ENCODE measurements around the gene MFF.
A peak's percentile ranks its signal among the peaks of the same experiment; 100 is the strongest.

Gene MFF

DNA sequence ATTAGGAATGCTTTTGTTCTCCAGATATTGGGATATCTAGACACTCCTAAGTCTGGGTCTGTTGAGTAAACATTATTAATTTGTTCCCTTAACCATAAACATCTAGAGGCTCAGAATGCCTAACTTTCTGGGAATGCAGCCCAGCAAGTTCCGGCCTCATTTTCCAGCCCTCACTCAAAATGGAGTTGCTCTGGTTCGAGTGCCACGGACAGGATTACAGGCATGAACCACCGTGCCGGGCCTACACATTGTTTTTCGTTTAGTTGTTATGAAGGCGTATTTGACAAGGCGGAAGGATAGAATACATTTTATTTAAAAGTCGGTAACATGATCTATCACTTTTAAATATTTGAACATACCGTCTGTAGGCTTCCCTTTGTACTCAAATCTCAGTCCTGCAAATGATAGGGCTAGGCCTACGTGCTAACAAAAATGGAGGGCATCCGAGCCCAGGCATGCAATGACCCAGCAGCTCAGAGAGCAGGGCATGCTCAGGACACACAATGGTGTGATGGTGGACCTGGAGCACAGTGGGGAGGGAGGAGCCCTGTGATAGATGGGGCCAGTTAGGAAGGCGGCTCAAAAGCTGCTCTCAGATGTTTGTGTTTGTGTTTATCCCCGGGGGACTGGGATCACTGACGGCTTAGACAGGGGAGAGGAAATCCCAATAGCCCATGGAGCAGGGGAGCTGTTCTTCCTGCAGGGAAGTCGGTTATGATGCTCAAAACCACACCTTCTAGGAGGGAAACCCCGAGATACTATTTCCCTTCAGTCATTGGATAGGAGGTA lies 65.6 kb downstream of the MFF start:
- in situ Hi-C loops (cut with MboI; ENCODE audit: low sequenced_read_pairs), result no loop called here

DNA sequence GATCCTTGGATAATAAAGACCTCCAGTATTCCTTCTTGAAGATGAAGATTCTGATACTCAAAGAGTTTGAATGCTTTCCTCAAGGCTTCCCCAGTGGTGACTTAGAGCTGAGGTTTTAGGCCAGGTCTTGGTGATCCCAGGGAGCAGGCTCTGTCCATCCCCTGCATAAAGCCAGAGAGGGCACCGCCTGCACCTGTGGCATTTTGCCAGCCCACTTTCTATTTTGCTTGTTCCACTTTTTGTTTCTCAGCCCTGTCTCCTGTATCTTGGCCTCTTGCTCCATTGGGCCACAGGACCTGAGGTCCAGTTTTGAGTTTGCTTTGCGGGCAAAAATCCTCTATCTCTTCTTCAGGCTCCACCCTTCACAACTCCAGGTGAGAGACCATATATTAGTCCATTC lies 69.3 kb downstream of the MFF start:
- no peaks in the 10 kb centered on the region for H3K9me3 ChIP-seq
- H3K27me3 ChIP-seq (ENCODE audit: low read depth), result no peaks in the 10 kb centered on the region
- in situ Hi-C loops (cut with MboI; ENCODE audit: low sequenced_read_pairs), result no loop called here
- no peak overlapping the region for H3K4me3 ChIP-seq
- DNase-seq (ENCODE audit: low spot score in 2 of 2), result no peak
- H3K36me3 ChIP-seq (replicated peaks), result no peaks in the 10 kb centered on the region
- no peaks in the 10 kb centered on the region for H3K4me1 ChIP-seq

More for the DNA sequence above, 65.6 kb downstream of the MFF start:
- no peaks in the 10 kb centered on the region for H3K9me3 ChIP-seq
- no peaks in the 10 kb centered on the region for H3K27me3 ChIP-seq (ENCODE audit: low read depth)
- H3K36me3 ChIP-seq (replicated peaks), result no peaks in the 10 kb centered on the region
- no peak overlapping the region for H3K4me3 ChIP-seq
- no peak for DNase-seq (ENCODE audit: low spot score in 2 of 2)
- H3K4me1 ChIP-seq, result no peaks in the 10 kb centered on the region

DNA sequence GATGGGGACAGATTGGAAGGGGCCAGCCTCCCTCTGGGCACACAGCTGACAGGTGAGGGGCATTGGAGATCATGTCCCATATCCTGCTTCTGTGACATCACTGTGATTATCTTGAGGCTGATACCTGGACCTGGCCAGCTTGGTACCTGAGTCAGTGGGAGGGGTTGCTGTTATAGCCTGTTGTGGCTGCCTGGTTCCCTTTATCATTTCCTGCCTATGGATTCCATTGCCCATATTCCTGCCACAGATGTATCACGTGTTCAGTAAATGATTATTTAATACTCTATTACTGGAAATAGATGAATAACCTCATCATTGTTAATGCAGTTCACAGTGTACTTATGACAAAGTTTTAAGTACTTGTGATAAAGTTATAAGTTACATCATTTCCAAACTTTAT lies 70.5 kb downstream of the MFF start:
- in situ Hi-C loops (cut with MboI; ENCODE audit: low sequenced_read_pairs), result no loop called here
- DNase-seq (ENCODE audit: low spot score in 2 of 2), result no peak

DNA sequence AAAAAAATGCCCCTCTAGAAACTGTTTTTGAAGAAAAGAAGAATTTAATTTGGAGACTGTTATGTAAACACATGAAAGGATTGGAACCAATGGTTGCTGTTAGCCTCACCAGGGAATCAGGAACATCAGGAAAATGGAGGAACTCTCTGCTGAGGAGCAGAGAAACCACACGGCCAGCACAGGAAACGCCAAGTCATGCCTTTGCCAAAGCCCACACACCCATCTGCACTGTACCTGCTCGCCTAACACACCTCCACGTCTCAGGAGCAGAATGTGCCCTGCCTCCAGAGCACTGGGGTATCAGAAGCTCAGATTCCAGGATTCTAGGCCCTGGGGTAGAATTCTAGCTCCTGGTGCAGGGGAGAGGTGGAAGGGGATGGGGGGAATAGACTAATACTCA lies 72.5 kb downstream of the MFF start:
- H3K4me3 ChIP-seq, result no peak overlapping the region
- in situ Hi-C loops (cut with MboI; ENCODE audit: low sequenced_read_pairs), result no loop called here
- no peaks in the 10 kb centered on the region for H3K27me3 ChIP-seq (ENCODE audit: low read depth)
- no peaks in the 10 kb centered on the region for H3K9me3 ChIP-seq
- no peak for DNase-seq (ENCODE audit: low spot score in 2 of 2)
- H3K36me3 ChIP-seq (replicated peaks), result no peaks in the 10 kb centered on the region
- H3K4me1 ChIP-seq, result no peaks in the 10 kb centered on the region

More for the DNA sequence above, 70.5 kb downstream of the MFF start:
- no peaks in the 10 kb centered on the region for H3K27me3 ChIP-seq (ENCODE audit: low read depth)
- no peak overlapping the region for H3K4me3 ChIP-seq
- H3K4me1 ChIP-seq, result no peaks in the 10 kb centered on the region
- no peaks in the 10 kb centered on the region for H3K36me3 ChIP-seq (replicated peaks)
- H3K9me3 ChIP-seq, result no peaks in the 10 kb centered on the region

- no peaks in the 10 kb centered on the region for H3K36me3 ChIP-seq (replicated peaks)
- in situ Hi-C loops (cut with MboI; ENCODE audit: low sequenced_read_pairs), result no loop called here
Measured at GRCh38 chr2:227398684-227399670, 73.9 kb downstream of the MFF start.

GRCh38 chr2:227401550-227401949 lies 76.5 kb downstream of the MFF start:
- DNase-seq (ENCODE audit: low spot score in 2 of 2), result no peak
- H3K4me3 ChIP-seq, result no peak overlapping the region
- peaks cover 3% of the 10 kb centered on the region for H3K4me1 ChIP-seq
- no peaks in the 10 kb centered on the region for H3K9me3 ChIP-seq
- H3K36me3 ChIP-seq (replicated peaks), result no peaks in the 10 kb centered on the region
- H3K27me3 ChIP-seq (ENCODE audit: low read depth), result no peaks in the 10 kb centered on the region
- in situ Hi-C loops (cut with MboI; ENCODE audit: low sequenced_read_pairs), result loop anchor here (10.0 kb wide), 1 partner anchor 473 kb away; the partner anchor contains the start of gene DAW1

More at GRCh38 chr2:227398684-227399670, 73.9 kb downstream of the MFF start:
- no peak overlapping the region for H3K4me3 ChIP-seq
- no peaks in the 10 kb centered on the region for H3K4me1 ChIP-seq
- no peaks in the 10 kb centered on the region for H3K9me3 ChIP-seq
- DNase-seq (ENCODE audit: low spot score in 2 of 2), result no peak
- H3K27me3 ChIP-seq (ENCODE audit: low read depth), result no peaks in the 10 kb centered on the region

DNA sequence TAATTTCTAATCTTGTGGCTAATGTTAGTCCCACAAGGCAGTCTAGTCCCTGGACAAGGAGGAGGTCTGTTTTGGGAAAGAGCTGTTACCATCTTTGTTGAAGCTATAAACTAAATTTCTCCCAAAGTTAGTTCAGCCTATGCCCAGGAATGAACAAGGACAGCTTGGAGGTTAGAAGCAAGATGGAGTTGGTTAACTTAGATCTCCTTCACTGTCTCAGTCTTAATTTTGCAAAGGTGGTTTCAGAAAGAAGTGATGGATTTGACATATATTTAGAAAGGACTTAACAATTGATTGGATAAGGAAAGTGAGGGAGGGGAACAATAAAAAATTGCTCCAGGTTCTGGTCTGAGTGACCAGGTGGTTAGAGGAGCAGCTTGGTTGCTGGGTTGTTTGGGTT lies 77.3 kb downstream of the MFF start:
- Histone ChIP-seq H3K9me3 (no peaks in the 10 kb centered on the region), H3K27me3 (ENCODE audit: low read depth) (no peaks in the 10 kb centered on the region), H3K4me3 (no peak overlapping the region), H3K36me3 (replicated peaks) (no peaks in the 10 kb centered on the region), H3K4me1 (peaks cover 5% of the 10 kb centered on the region)
- in situ Hi-C loops (cut with MboI; ENCODE audit: low sequenced_read_pairs), result loop anchor here (10.0 kb wide), 1 partner anchor 472 kb away; the partner anchor contains the start of gene DAW1
- no peak for DNase-seq (ENCODE audit: low spot score in 2 of 2)

DNA sequence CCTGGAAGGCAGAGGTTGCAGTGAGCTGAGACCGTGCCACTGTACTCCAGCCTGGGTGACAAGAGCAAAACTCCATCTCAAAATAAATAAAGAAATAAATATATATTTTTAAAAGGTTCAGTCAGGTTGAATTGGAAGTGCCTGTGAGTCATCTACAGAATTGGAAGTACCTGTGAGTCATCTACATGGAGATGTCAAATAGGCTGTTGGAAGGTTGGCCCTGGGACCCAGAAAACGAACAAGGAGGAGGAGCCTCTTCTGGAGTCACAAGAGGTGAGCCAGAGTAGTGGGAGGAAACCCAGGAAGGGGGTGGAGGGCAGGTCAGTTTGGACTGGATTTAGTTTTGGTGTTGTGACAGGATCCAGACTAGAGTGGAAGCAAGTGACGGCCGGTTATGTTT lies 77.9 kb downstream of the MFF start:
- in situ Hi-C loops (cut with MboI; ENCODE audit: low sequenced_read_pairs), result loop anchor here (10.0 kb wide), 1 partner anchor 472 kb away; the partner anchor contains the start of gene DAW1
- no peak for DNase-seq (ENCODE audit: low spot score in 2 of 2)
- no peaks in the 10 kb centered on the region for H3K27me3 ChIP-seq (ENCODE audit: low read depth)

DNA sequence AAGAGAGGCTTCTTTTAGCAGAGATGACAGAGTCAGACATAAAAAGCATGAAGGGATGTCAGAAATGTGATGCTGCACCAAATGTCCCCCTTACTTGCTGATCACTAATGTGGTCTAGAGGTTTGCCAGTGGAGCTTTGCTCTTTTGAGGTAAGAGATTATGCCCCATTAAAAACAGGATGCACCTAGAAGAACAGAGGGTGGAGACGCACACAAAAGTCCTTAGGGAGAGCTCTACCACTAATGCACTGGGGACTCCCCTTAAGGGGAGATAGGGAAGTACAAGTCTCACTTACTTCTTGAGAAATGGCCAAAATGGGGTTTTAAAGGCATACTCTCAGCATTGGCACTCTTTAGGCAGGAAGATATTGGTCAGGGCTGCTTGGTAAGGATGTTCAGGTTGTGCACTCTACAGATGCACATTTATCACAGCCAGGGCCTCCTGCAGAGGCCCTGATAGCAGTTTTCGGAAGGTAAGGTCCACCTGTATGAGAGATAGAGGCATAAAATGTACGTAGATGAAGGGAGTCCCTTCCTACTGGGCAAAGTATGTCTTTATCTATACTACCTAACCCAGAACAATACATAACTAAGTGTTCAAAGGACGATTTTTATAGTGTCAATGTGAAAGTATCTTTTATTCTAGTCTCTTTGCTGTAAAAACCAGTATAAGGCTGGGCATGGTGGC lies 79.7 kb downstream of the MFF start:
- no peak for DNase-seq (ENCODE audit: low spot score in 2 of 2)
- Histone ChIP-seq H3K36me3 (replicated peaks) (no peaks in the 10 kb centered on the region), H3K27me3 (ENCODE audit: low read depth) (no peaks in the 10 kb centered on the region), H3K4me1 (peaks cover 11% of the 10 kb centered on the region), H3K4me3 (no peak overlapping the region), H3K9me3 (no peaks in the 10 kb centered on the region)
- in situ Hi-C loops (cut with MboI; ENCODE audit: low sequenced_read_pairs), result loop anchor here (5.0 to 10.0 kb wide), 2 partner anchors 363 to 470 kb away; partner anchors contain the start of gene DAW1

More for the DNA sequence above, 77.9 kb downstream of the MFF start:
- peaks cover 11% of the 10 kb centered on the region for H3K4me1 ChIP-seq
- no peaks in the 10 kb centered on the region for H3K36me3 ChIP-seq (replicated peaks)
- H3K4me3 ChIP-seq, result no peak overlapping the region
- no peaks in the 10 kb centered on the region for H3K9me3 ChIP-seq

DNA sequence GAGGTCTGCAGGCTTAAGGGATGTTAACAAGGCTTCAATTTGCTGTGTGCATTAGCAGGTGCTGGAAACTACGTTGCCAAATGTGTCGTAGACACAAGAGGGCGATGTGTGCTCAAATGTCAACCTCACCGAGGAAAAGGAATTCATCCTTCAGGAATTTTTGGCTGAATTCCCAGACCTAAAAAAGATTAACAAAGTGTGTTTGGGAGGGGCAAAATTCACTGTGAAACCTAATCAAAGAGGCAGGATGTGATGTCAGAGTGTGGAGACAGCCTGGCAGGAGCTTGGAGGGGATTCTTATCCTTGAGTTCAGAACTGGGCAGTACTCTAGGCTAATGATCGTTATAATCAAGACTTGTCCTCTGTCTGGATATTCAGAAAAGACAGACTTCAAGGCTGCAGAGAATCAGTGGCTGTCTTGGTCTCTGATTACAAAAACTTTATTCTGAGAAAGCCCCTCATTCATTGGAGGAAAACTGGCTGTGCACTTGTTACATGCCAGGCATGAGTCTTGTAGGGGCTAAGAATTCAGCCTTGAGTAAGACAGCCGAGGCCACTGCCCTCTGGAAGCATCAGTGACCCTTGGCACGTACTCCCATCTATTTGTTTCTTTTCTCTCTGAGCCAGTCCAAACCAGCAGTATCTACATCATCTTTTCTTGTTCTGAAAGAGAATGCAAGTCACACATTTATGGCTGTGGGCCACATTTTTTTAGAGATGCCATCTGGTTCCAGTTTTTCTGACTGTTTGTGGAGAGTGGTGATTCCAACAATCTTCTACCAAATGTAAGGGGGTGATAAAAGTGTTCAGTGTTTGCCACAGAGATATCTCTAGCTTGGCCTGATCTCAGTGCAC lies 81.4 kb downstream of the MFF start:
- no peak overlapping the region for H3K4me3 ChIP-seq
- H3K36me3 ChIP-seq (replicated peaks), result no peaks in the 10 kb centered on the region
- H3K4me1 ChIP-seq, result peaks cover 11% of the 10 kb centered on the region
- in situ Hi-C loops (cut with MboI; ENCODE audit: low sequenced_read_pairs), result loop anchor here (5.0 to 10.0 kb wide), 2 partner anchors 361 to 468 kb away; partner anchors contain the start of gene DAW1
- peak; percentile 81 to 99 for DNase-seq (ENCODE audit: low spot score in 2 of 2)
- H3K9me3 ChIP-seq, result no peaks in the 10 kb centered on the region
- no peaks in the 10 kb centered on the region for H3K27me3 ChIP-seq (ENCODE audit: low read depth)

All from HAP-1 (cell line).